Measurements from ENCODE around the gene OR9A2. TPM values are rescaled to one million over a fixed set of nuclear protein-coding genes. Genes with fewer than 3 reads are reported as not detected.
A peak's percentile ranks its signal among the peaks of the same experiment; 100 is the strongest.

Gene OR9A2
- total RNA-seq, 1 donor from 2014 or later, result not detected

DNA sequence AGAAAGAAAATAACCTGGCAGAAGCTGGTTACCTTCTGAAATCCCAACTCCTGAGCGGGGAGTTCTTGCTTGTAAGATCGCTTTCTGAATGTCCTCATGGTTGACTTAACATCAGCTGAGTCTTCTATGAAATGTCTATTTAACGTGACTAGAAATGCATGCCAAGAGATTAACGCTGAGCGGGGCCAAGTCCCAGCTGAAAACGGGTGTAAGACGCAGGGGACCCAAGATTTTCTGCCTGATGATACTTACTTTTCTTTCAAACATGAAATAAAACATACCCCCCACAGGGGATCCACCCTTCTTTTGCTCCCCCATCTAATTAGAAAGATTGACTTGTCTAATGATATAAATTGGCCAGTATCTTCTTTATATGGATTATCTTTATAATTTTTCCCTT, 14.9 kb downstream of the OR9A2 start:
- Mint-ChIP-seq H3K9me3 (no peaks in the 10 kb centered on the region), H3K4me3 (no peak overlapping the region), H3K27me3 (peaks cover 24% of the 10 kb centered on the region), H3K4me1 (peaks cover 3% of the 10 kb centered on the region), H3K27ac (no peak overlapping the region), H3K36me3 (ENCODE audit: low read depth) (no peaks in the 10 kb centered on the region)
- no peak for DNase-seq
- intact Hi-C loops (cut with micrococcal nuclease), result no loop called here

DNA sequence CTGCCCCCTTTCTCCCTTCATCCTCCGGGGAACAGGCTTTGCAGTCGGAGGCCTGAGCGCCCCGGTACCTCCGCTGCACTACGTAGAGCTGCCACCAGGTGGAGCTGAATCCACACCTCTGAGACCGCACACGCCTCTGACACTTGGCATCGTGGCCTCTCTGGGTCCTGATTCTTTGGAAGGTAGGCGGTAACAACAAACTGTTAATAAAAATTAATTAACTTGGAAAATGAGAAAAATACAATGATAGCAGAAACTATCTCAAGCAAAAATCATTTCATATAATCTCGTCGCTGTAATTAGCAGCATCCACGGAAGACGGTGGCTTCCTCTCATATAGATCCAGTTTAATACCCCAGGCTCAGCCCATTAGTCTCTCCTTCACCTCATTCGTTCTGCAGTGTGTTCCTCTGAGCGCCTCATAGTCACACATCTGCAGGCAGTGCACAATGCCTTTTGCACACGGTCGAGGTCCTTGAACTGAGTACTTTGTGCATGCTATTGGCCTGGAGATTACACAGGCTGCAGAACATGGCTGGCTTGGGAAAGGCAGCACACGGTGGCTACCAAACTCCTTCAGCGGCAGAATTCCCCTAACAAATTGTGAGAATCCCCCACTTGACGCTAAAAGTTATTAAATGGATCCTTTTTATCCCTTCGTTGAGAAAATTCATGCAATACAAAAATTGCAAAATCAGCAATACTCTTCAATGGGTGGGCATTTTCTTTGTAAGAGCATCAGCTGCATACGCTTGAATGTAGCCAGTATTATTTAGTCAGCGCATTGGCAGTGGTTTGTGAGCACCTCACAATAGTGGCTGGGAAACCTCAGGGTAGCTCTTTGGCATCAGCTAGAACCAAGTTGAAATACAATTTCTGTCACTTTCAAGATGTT, 18.7 kb downstream of the OR9A2 start:
- intact Hi-C loops (cut with micrococcal nuclease), result loop anchor here (1.0 to 10.0 kb wide), 3 partner anchors 207 to 706 kb away; no protein-coding TSS in a partner anchor
- Mint-ChIP-seq H3K27me3 (peaks cover 17% of the 10 kb centered on the region), H3K4me1 (peaks cover 5% of the 10 kb centered on the region), H3K27ac (no peak overlapping the region), H3K36me3 (ENCODE audit: low read depth) (no peaks in the 10 kb centered on the region), H3K4me3 (no peak overlapping the region), H3K9me3 (no peaks in the 10 kb centered on the region)
- DNase-seq, result peak; percentile 94

DNA sequence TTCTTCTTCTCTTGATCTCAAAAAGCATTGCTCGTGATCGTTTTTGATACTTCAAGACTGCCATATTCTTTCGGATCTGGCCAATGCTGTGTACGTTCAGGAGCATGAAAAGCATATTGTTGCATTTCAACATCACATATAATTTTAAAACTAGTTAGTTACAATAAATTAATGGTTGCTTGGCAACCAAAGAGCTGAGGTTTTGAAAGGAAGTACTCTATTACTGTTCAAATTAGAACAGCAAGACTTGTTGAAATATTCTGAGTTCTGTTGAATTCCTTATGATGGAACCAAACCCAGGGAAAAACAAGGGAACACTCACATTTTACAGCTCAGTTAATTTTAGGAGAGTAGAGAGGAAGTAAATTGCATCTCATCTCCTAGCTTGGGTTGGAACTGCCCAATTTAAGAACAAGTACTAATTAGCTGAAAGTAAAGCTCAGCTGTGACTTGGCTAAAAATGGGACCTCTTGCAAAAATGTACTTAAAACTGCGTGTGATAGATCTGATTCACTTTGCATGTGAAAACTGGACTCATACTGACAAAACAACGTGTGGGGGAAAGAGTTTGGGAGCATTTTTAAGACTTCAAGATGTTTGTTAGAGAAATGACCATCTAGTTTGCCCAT, 21.2 kb downstream of the OR9A2 start:
- intact Hi-C loops (cut with micrococcal nuclease), result loop anchor here (5.0 to 10.0 kb wide), 2 partner anchors 299 to 703 kb away; no protein-coding TSS in a partner anchor
- Mint-ChIP-seq H3K9me3 (no peaks in the 10 kb centered on the region), H3K4me1 (peaks cover 7% of the 10 kb centered on the region), H3K27ac (no peak overlapping the region), H3K4me3 (no peak overlapping the region), H3K36me3 (ENCODE audit: low read depth) (no peaks in the 10 kb centered on the region), H3K27me3 (peaks cover 15% of the 10 kb centered on the region)
- DNase-seq, result no peak

DNA sequence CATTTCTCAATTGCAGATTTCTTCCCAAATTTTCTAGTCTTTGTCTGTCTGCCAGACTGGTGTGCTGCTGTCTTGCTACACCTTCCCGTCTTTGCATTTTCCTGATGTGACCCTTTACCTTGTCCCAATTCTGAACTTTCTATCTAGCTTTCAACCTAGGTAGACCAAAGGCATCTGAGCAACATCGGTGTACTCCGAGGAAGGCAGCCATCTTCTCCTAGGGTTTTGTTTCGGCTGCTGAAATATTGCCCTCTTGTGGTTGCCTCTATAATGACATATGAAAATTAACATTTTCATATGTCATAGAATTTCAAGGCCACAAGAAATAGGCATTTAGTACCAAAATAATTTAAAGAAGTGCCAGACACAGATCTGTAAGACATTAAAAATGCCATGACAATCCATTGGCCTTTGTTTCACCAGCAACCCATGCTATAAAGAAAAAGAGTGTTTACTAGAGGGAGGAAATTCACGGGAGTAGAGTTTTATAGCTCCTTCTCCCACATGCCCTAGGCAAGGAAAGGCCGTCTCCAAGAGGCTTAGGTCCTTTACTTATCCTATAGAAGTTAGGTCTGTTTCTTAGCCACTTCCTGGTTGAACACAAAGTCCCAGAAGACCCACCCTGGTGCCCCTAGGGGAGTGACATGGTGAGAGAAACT, 23.4 kb downstream of the OR9A2 start:
- no peaks in the 10 kb centered on the region for H3K36me3 Mint-ChIP-seq (ENCODE audit: low read depth)
- intact Hi-C loops (cut with micrococcal nuclease), result loop anchor here (1.0 to 10.0 kb wide), 8 partner anchors 123 to 486 kb away; partner anchors contain the start of gene EPHB6

DNA sequence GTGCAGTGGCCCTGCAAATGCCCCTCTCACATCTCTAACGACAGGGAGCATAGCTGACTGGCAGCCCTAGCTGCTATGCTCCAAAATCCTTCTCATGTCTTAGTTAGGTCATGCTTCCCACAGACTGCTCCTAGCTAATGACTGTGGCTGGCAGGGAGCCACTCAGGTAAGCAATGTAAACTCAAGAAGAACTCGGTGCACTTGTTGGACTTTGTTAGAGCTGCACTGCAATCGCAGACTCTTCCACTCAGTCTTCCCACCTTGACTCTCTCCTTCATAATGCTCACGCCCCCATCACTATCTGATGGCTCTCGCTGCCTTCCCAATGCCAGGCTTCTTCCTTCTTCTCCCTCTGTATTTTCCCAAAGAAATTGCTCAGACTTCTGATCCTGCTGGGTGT, 24.0 kb downstream of the OR9A2 start:
- peaks cover 14% of the 10 kb centered on the region for H3K27me3 Mint-ChIP-seq
- H3K27ac Mint-ChIP-seq, result no peak overlapping the region
- peak overlapping the region; percentile 75 for H3K4me3 Mint-ChIP-seq
- H3K9me3 Mint-ChIP-seq, result no peaks in the 10 kb centered on the region
- no peaks in the 10 kb centered on the region for H3K36me3 Mint-ChIP-seq (ENCODE audit: low read depth)
- peaks cover 5% of the 10 kb centered on the region for H3K4me1 Mint-ChIP-seq
- DNase-seq, result no peak
- intact Hi-C loops (cut with micrococcal nuclease), result loop anchor here (1.0 to 10.0 kb wide), 8 partner anchors 122 to 486 kb away; partner anchors contain the start of gene EPHB6

More for the DNA sequence above, 23.4 kb downstream of the OR9A2 start:
- H3K27me3 Mint-ChIP-seq, result peaks cover 16% of the 10 kb centered on the region
- H3K9me3 Mint-ChIP-seq, result no peaks in the 10 kb centered on the region
- DNase-seq, result peak; percentile 81
- peaks cover 7% of the 10 kb centered on the region for H3K4me1 Mint-ChIP-seq
- H3K4me3 Mint-ChIP-seq, result peak overlapping the region; percentile 75
- H3K27ac Mint-ChIP-seq, result peak overlapping the region; percentile 59

DNA sequence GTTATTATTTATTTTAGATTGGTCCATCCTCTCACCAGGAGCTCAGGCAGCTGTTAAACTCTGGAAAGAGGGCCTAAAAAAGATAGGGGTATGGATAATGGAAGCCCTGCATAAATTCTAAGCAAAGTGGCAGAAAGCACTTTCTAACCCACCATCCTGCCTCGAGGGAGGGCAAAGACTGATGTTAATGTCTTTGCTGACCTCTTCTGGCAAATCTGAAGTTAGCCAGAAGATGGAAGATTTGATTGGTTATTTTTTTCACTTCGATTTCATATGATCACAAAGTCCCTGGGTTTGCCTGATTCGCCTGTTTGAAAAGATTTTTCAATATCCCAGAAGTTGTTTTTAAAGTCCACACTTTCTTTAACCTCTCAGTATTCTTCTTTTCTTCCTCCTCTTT, 24.8 kb downstream of the OR9A2 start:
- intact Hi-C loops (cut with micrococcal nuclease), result loop anchor here (2.0 to 10.0 kb wide), 7 partner anchors 121 to 485 kb away; partner anchors contain the start of gene EPHB6
- H3K27ac Mint-ChIP-seq, result no peak overlapping the region
- no peak for DNase-seq
- no peaks in the 10 kb centered on the region for H3K9me3 Mint-ChIP-seq
- no peak overlapping the region for H3K4me3 Mint-ChIP-seq
- H3K36me3 Mint-ChIP-seq (ENCODE audit: low read depth), result no peaks in the 10 kb centered on the region
- H3K27me3 Mint-ChIP-seq, result peaks cover 13% of the 10 kb centered on the region
- H3K4me1 Mint-ChIP-seq, result peaks cover 4% of the 10 kb centered on the region

DNA sequence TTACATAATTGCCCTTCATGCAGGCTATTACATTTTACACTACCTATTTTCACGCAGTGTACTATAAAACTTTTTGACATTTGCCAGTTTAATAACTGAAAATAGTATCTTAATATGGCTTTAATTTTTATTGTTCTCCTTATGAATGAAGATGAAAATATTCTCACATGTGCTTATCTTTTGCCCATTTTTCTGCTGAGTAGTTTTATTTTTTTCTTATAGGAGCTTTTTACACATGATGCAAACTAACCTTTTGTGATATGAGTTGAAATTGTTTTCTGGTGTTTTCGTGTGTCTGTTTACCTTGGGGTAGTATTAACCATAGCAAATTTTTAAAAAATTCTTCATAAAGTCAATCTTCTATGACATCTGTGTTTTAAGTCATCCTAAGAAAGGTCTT, 26.3 kb downstream of the OR9A2 start:
- DNase-seq, result no peak
- intact Hi-C loops (cut with micrococcal nuclease), result loop anchor here (5.0 to 10.0 kb wide), 3 partner anchors 304 to 483 kb away; no protein-coding TSS in a partner anchor
- Mint-ChIP-seq H3K9me3 (no peaks in the 10 kb centered on the region), H3K36me3 (ENCODE audit: low read depth) (no peaks in the 10 kb centered on the region), H3K4me1 (peaks cover 4% of the 10 kb centered on the region), H3K27me3 (peaks cover 10% of the 10 kb centered on the region), H3K4me3 (no peak overlapping the region), H3K27ac (no peak overlapping the region)

DNA sequence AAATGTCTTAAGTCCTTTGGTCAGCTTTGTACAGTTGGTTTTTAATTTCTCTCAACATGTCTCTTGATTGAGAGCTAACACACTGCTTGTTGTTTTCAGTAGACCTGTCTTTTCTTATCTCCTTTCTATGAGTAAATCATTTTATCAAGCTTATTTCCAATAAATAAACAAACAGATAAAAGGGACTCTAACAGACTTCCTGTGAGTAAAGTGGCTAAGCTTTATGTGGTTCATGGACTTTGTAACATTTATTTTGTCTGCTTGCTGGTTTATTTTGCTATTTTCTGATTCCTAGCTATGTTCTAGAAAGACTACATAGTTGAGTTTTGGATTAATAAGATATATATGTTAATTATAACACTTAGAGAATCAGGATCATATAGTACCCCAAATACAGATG, 27.1 kb downstream of the OR9A2 start:
- no peaks in the 10 kb centered on the region for H3K9me3 Mint-ChIP-seq
- intact Hi-C loops (cut with micrococcal nuclease), result loop anchor here (5.0 to 10.0 kb wide), 3 partner anchors 305 to 482 kb away; no protein-coding TSS in a partner anchor
- no peaks in the 10 kb centered on the region for H3K36me3 Mint-ChIP-seq (ENCODE audit: low read depth)
- H3K27me3 Mint-ChIP-seq, result peaks cover 14% of the 10 kb centered on the region
- peaks cover 4% of the 10 kb centered on the region for H3K4me1 Mint-ChIP-seq
- no peak overlapping the region for H3K27ac Mint-ChIP-seq
- H3K4me3 Mint-ChIP-seq, result no peak overlapping the region
- no peak for DNase-seq

DNA sequence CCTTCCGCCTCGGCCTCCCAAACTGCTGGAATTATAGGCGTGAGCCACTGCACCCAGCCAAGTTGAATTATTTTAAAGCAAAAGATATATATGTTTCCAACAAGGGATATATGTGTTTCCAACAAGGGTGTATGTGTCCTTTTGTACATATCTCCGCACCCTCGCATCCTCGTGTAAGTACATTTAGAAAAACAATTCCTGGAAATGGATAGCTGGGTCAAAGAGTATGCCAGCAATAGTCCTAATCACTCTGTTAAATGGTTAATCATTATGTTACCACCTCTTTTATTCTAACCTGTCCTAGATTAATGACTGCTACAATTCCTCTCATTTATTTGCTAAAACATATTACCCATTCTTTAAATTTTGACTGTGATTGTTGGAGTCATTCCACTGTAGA, 28.0 kb downstream of the OR9A2 start:
- peaks cover 15% of the 10 kb centered on the region for H3K27me3 Mint-ChIP-seq
- no peak for DNase-seq
- H3K4me1 Mint-ChIP-seq, result peaks cover 4% of the 10 kb centered on the region
- no peaks in the 10 kb centered on the region for H3K36me3 Mint-ChIP-seq (ENCODE audit: low read depth)
- no peak overlapping the region for H3K27ac Mint-ChIP-seq
- H3K9me3 Mint-ChIP-seq, result no peaks in the 10 kb centered on the region
- no peak overlapping the region for H3K4me3 Mint-ChIP-seq
- intact Hi-C loops (cut with micrococcal nuclease), result no loop called here

DNA sequence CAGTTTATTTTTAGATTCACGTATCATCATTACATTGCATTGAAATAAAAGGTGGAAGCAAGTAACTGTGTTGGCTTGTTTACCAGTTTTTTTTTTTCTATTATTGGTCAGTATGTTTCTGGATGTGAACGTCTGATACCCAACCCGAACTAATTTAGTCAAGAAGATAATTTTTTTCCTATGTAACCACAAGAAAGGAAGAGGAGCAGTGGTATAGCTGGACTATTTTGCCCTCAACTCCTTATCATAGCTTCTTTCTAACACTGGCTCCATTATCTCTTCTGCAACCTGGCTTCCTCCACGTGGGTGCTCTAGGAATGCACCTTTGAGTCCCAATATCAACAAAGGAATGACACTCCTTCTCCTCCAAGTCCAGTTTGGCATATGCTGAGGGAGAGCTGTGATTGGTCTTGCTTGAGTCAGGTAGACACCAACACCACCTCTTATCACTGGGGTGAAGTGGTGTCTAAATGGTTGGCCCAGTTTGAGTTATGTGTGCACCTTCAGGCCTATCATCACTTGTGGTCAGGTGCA, 29.4 kb downstream of the OR9A2 start:
- Mint-ChIP-seq H3K36me3 (ENCODE audit: low read depth) (no peaks in the 10 kb centered on the region), H3K9me3 (no peaks in the 10 kb centered on the region), H3K4me1 (no peaks in the 10 kb centered on the region), H3K27ac (no peak overlapping the region), H3K4me3 (no peak overlapping the region), H3K27me3 (peaks cover 21% of the 10 kb centered on the region)
- DNase-seq, result no peak
- intact Hi-C loops (cut with micrococcal nuclease), result no loop called here

DNA sequence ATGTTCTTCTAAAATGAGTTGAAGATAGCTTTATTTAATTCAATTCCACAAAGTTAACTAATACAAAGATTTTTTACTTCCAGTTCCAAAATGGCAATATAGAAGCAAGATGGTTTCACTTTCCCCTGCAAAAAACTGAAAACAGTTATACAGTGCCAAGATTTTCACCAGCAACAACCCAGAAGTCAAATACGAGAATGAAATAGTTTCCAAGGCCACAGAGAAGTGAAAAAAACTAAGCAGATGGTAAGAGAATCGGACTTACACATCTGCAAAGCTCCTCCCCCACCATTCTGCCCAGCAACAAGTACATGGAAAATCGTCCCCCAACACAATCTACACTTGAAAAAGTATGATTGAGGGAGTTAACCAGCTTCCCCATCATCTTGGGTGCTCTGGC, 34.5 kb downstream of the OR9A2 start:
- intact Hi-C loops (cut with micrococcal nuclease), result no loop called here
- Mint-ChIP-seq H3K4me1 (no peaks in the 10 kb centered on the region), H3K27me3 (peaks cover 29% of the 10 kb centered on the region), H3K4me3 (no peak overlapping the region), H3K9me3 (no peaks in the 10 kb centered on the region), H3K27ac (no peak overlapping the region), H3K36me3 (ENCODE audit: low read depth) (no peaks in the 10 kb centered on the region)
- no peak for DNase-seq

DNA sequence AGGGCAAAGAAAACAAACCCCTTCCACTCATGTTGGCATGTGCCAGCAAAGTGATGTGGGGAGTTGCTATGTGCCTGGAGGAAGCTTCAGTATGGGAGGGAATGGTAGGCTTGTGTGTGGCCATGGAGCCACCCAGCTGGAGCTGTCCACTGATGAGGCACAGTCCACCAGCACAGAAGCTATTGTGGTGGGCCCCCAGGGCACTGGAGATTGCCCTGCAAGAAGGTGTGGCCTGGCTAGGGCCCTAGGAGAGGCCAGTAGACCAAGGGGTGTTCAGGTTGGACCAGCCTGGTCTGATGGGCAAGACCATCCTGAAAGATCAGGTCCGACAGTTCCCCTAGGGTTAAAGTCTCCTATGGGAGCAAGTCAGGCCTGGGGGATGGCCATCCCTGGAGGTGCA, 42.6 kb downstream of the OR9A2 start:
- Mint-ChIP-seq H3K27me3 (peaks cover 29% of the 10 kb centered on the region), H3K36me3 (ENCODE audit: low read depth) (no peaks in the 10 kb centered on the region), H3K4me3 (no peak overlapping the region), H3K9me3 (peaks cover 5% of the 10 kb centered on the region), H3K4me1 (no peaks in the 10 kb centered on the region), H3K27ac (no peak overlapping the region)
- intact Hi-C loops (cut with micrococcal nuclease), result no loop called here
- DNase-seq, result no peak

DNA sequence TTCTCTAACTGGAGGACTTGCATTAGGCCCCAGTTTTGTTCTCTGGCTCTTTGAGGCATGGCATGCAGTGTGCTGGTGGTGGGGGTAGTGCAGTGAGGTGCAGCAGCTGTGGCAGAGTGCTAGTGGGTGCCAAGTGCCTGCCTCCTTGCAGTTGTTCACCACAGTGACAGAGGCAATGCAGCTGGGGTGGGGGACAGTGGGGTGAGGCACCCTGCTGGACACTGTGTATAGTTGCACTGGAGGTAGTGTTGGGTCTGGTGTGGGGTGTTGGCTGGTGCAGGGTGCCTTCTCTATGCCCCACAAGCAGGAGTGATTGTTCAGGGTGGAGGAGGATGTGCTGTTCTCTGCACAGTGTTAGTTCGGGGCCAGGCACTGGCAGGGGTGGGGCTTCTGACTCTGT, 43.1 kb downstream of the OR9A2 start:
- no peak overlapping the region for H3K27ac Mint-ChIP-seq
- no peaks in the 10 kb centered on the region for H3K4me1 Mint-ChIP-seq
- no peaks in the 10 kb centered on the region for H3K36me3 Mint-ChIP-seq (ENCODE audit: low read depth)
- H3K9me3 Mint-ChIP-seq, result peaks cover 5% of the 10 kb centered on the region
- intact Hi-C loops (cut with micrococcal nuclease), result no loop called here
- no peak overlapping the region for H3K4me3 Mint-ChIP-seq
- DNase-seq, result no peak
- H3K27me3 Mint-ChIP-seq, result peaks cover 31% of the 10 kb centered on the region
